Ishikawa (cell line): ENCODE results near the gene RIMBP2.

Source experiments
- EP300 ChIP-seq: IDR thresholded peaks from 2 replicates; pipeline ENCODE4 v1.6.1; 2012; ENCODE audit warnings: borderline replicate concordance
- FOXM1 ChIP-seq: IDR thresholded peaks from 2 replicates; pipeline ENCODE4 v1.6.1; 2012; ENCODE audit warnings: low read depth, borderline replicate concordance
- MAX ChIP-seq: IDR thresholded peaks from 2 replicates; pipeline ENCODE4 v1.6.1; 2012
- REST ChIP-seq: IDR thresholded peaks from 2 replicates; pipeline ENCODE4 v1.6.1; 2012; ENCODE audit warnings: low read depth, mild to moderate bottlenecking
- TAF1 ChIP-seq: IDR thresholded peaks from 2 replicates; pipeline ENCODE4 v1.6.1; 2012; ENCODE audit warnings: low read depth, mild to moderate bottlenecking
- TEAD4 ChIP-seq: IDR thresholded peaks from 2 replicates; pipeline ENCODE4 v1.6.1; 2012
- USF1 ChIP-seq: IDR thresholded peaks from 2 replicates; pipeline ENCODE4 v1.6.1; 2012
- ZBTB7A ChIP-seq: IDR thresholded peaks from 2 replicates; pipeline ENCODE4 v1.6.1; 2012; ENCODE audit warnings: low read depth

GRCh38 chr12:130486146-130486435, 230.0 kb downstream of the RIMBP2 start:
- no peak for TF ChIP-seq EP300
- no peak for TF ChIP-seq TEAD4
- TF ChIP-seq MAX, result no peak
- TF ChIP-seq TAF1, result no peak
- TF ChIP-seq ZBTB7A, result no peak
- no peak for TF ChIP-seq REST
- no peak for TF ChIP-seq USF1
- TF ChIP-seq FOXM1, result no peak
